NCI-H1436 treated with DMSO at 0.1 percent for 48 hours (cell line): ENCODE results near the gene ZFP2.

ENCODE experiments used
- DNase-seq: peaks from one replicate; lab custom pipeline; 2025; lab: John Stamatoyannopoulos, UW

The ZFP2 gene

DNA sequence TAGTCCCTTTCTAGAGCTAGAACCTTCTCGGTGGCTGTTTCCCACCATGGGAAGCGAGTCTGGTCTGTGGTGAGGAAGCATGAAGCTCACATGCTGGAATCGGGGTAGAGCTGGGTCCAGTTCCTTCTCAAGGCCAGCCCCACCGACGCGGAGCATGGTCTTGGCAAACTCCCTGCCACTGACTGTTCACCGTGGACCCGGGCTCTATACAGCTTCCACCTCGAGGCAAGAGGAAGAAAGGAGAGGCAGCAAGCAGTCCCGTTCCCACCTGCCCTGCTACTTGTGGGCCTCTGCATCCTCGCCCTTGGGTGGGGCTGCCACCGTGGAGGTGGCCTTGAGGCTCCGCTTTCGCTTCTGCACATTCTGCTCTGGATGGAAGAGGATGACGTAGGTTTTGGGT is 85.7 kb downstream of the ZFP2 start:
- DNase-seq: no peak
